Activated CD8-positive, alpha-beta memory T cell treated with anti-CD3 and anti-CD28 coated beads, Interleukin-2, amount 10 ng/mL, durations not matched to agents 7 days and 5 days (primary cell): ENCODE data around the gene ANKRD55. TPM values are rescaled to one million over a fixed set of nuclear protein-coding genes. Genes with fewer than 3 reads are reported as not detected.
A peak's percentile ranks its signal among the peaks of the same experiment; 100 is the strongest.

Experiments used
- ATAC-seq: fragments of 150-1000 bp; cut with Tn5 transposase; one replicate; pipeline ENCODE4 v1.10.0; 2021; ENCODE audit warnings: moderate library complexity
- CTCF ChIA-PET: fragments of 350-600 bp; sonication (Branson Sonifier 250); formaldehyde crosslinking; loops from one replicate; lab custom pipeline; 2021; ENCODE audit warnings: antibody characterized with exemption; lab: Charles Lee
- DNase-seq: peaks from one replicate; pipeline ENCODE4 v3.0.0-alpha.2; 2020
- H3K27ac Mint-ChIP-seq: one replicate; pipeline ENCODE4 v1.8.0; 2021; ENCODE audit warnings: mild to moderate bottlenecking, mixed read lengths
- H3K27me3 Mint-ChIP-seq: one replicate; pipeline ENCODE4 v1.8.0; 2021; ENCODE audit warnings: mixed read lengths
- H3K36me3 Mint-ChIP-seq: one replicate; pipeline ENCODE4 v1.8.0; 2021; ENCODE audit warnings: mild to moderate bottlenecking, mixed read lengths
- H3K4me1 Mint-ChIP-seq: one replicate; pipeline ENCODE4 v1.8.0; 2021; ENCODE audit warnings: mixed read lengths
- H3K4me3 Mint-ChIP-seq: one replicate; pipeline ENCODE4 v1.8.0; 2021; ENCODE audit warnings: mild to moderate bottlenecking, moderate library complexity, mixed read lengths
- H3K9me3 Mint-ChIP-seq: one replicate; pipeline ENCODE4 v1.8.0; 2022; ENCODE audit warnings: low read depth, mixed read lengths
- total RNA-seq, 2 experiments: library from RNA; stranded (reverse); gene quantifications; one replicate each; pipeline ENCODE4 v1.2.3, GENCODE V29; 2021

ANKRD55 gene
- under 1 TPM in 1 of 2 experiments, not detected in 1; 0.26 TPM for total RNA-seq

GRCh38 chr5:56233230-56233629, at the start of gene ANKRD55:
TSS of gene ANKRD55 (minus strand) at chr5:56233330. CDS start at chr5:56232913, 417 bp downstream.
- CTCF ChIA-PET = no interaction called here
- Mint-ChIP-seq H3K4me3 (no peak within 1 kb of the TSS), H3K9me3 (no peaks in the 10 kb centered on the region), H3K4me1 (no peaks in the 10 kb centered on the region), H3K27me3 (peaks cover 50% of the 10 kb centered on the region), H3K27ac (no peak within 1 kb of the TSS), H3K36me3 (no peaks in the 10 kb centered on the region)
- no peak for ATAC-seq
- no peak for DNase-seq

GRCh38 chr5:56282216-56282615, 49.1 kb upstream of the ANKRD55 start:
- Mint-ChIP-seq H3K9me3 (no peaks in the 10 kb centered on the region), H3K27ac (no peak overlapping the region), H3K27me3 (no peaks in the 10 kb centered on the region), H3K4me3 (no peak overlapping the region), H3K4me1 (no peaks in the 10 kb centered on the region), H3K36me3 (no peaks in the 10 kb centered on the region)
- no peak for DNase-seq
- CTCF ChIA-PET = no interaction called here
- no peak for ATAC-seq

- CTCF ChIA-PET = no interaction called here
Measured at GRCh38 chr5:56281489-56282165, 48.5 kb upstream of the ANKRD55 start.

GRCh38 chr5:56279979-56280378, 46.8 kb upstream of the ANKRD55 start:
- CTCF ChIA-PET = no interaction called here
- no peak overlapping the region for H3K4me3 Mint-ChIP-seq
- H3K27me3 Mint-ChIP-seq = no peaks in the 10 kb centered on the region
- H3K36me3 Mint-ChIP-seq = no peaks in the 10 kb centered on the region
- H3K27ac Mint-ChIP-seq = no peak overlapping the region
- H3K4me1 Mint-ChIP-seq = no peaks in the 10 kb centered on the region
- ATAC-seq = no peak
- no peak for DNase-seq
- no peaks in the 10 kb centered on the region for H3K9me3 Mint-ChIP-seq

More at GRCh38 chr5:56281489-56282165, 48.5 kb upstream of the ANKRD55 start:
- DNase-seq = no peak
- Mint-ChIP-seq H3K27me3 (no peaks in the 10 kb centered on the region), H3K4me3 (no peak overlapping the region), H3K27ac (no peak overlapping the region), H3K9me3 (no peaks in the 10 kb centered on the region), H3K4me1 (no peaks in the 10 kb centered on the region), H3K36me3 (no peaks in the 10 kb centered on the region)
- no peak for ATAC-seq

- Mint-ChIP-seq H3K27ac (no peak overlapping the region), H3K36me3 (no peaks in the 10 kb centered on the region), H3K4me3 (no peak overlapping the region), H3K4me1 (no peaks in the 10 kb centered on the region), H3K27me3 (no peaks in the 10 kb centered on the region), H3K9me3 (no peaks in the 10 kb centered on the region)
- DNase-seq = no peak
- CTCF ChIA-PET = no interaction called here
- ATAC-seq = no peak
Measured at GRCh38 chr5:56279291-56279690, 46.2 kb upstream of the ANKRD55 start.

- DNase-seq (no peak), ATAC-seq (no peak)
- Mint-ChIP-seq H3K36me3 (no peaks in the 10 kb centered on the region), H3K27ac (no peak overlapping the region), H3K4me1 (no peaks in the 10 kb centered on the region), H3K9me3 (no peaks in the 10 kb centered on the region), H3K4me3 (no peak overlapping the region), H3K27me3 (no peaks in the 10 kb centered on the region)
- CTCF ChIA-PET = no interaction called here
Measured at GRCh38 chr5:56278335-56278753, 45.2 kb upstream of the ANKRD55 start.

- Mint-ChIP-seq H3K27ac (no peak overlapping the region), H3K4me1 (no peaks in the 10 kb centered on the region), H3K36me3 (no peaks in the 10 kb centered on the region), H3K9me3 (no peaks in the 10 kb centered on the region), H3K27me3 (no peaks in the 10 kb centered on the region), H3K4me3 (no peak overlapping the region)
- DNase-seq (no peak), ATAC-seq (no peak)
- CTCF ChIA-PET = no interaction called here
Measured at GRCh38 chr5:56277573-56277972, 44.4 kb upstream of the ANKRD55 start.

GRCh38 chr5:56273376-56273955, 40.3 kb upstream of the ANKRD55 start:
- ATAC-seq (no peak), DNase-seq (no peak)
- Mint-ChIP-seq H3K4me1 (peaks cover 16% of the 10 kb centered on the region), H3K9me3 (no peaks in the 10 kb centered on the region), H3K27ac (no peak overlapping the region), H3K27me3 (peaks cover 5% of the 10 kb centered on the region), H3K4me3 (no peak overlapping the region), H3K36me3 (no peaks in the 10 kb centered on the region)
- CTCF ChIA-PET = interaction anchor here (1.0 to 4.1 kb wide), 3 partner anchors 9 to 564 kb away, joined by 3 to 50 read pairs (median 4); no protein-coding TSS in a partner anchor

- no peak overlapping the region for H3K4me3 Mint-ChIP-seq
- H3K27me3 Mint-ChIP-seq = peaks cover 5% of the 10 kb centered on the region
- no peaks in the 10 kb centered on the region for H3K9me3 Mint-ChIP-seq
- ATAC-seq (no peak), DNase-seq (no peak)
- CTCF ChIA-PET = interaction anchor here (1.0 to 4.1 kb wide), 4 partner anchors 8 to 568 kb away, joined by 3 to 50 read pairs (median 4); no protein-coding TSS in a partner anchor
- no peak overlapping the region for H3K27ac Mint-ChIP-seq
- H3K36me3 Mint-ChIP-seq = no peaks in the 10 kb centered on the region
- peaks cover 16% of the 10 kb centered on the region for H3K4me1 Mint-ChIP-seq
Measured at GRCh38 chr5:56272765-56273164, 39.6 kb upstream of the ANKRD55 start.

GRCh38 chr5:56270568-56271392, 37.6 kb upstream of the ANKRD55 start:
- CTCF ChIA-PET = interaction anchor here (0.6 to 4.1 kb wide), 26 partner anchors 16 to 867 kb away, joined by 3 to 50 read pairs (median 4); no protein-coding TSS in a partner anchor

GRCh38 chr5:56270058-56270457, 36.9 kb upstream of the ANKRD55 start:
- H3K9me3 Mint-ChIP-seq = no peaks in the 10 kb centered on the region
- no peak overlapping the region for H3K4me3 Mint-ChIP-seq
- peaks cover 16% of the 10 kb centered on the region for H3K4me1 Mint-ChIP-seq
- no peaks in the 10 kb centered on the region for H3K36me3 Mint-ChIP-seq
- ATAC-seq (no peak), DNase-seq (no peak)
- CTCF ChIA-PET = interaction anchor here (0.7 to 4.1 kb wide), 18 partner anchors 19 to 868 kb away, joined by 3 to 50 read pairs (median 4); no protein-coding TSS in a partner anchor
- H3K27me3 Mint-ChIP-seq = peaks cover 21% of the 10 kb centered on the region
- H3K27ac Mint-ChIP-seq = no peak overlapping the region

More at GRCh38 chr5:56270568-56271392, 37.6 kb upstream of the ANKRD55 start:
- Mint-ChIP-seq H3K27me3 (peaks cover 19% of the 10 kb centered on the region), H3K36me3 (no peaks in the 10 kb centered on the region), H3K4me3 (no peak overlapping the region), H3K27ac (no peak overlapping the region), H3K4me1 (peaks cover 16% of the 10 kb centered on the region), H3K9me3 (no peaks in the 10 kb centered on the region)
- ATAC-seq (peak; percentile 99), DNase-seq (peak; percentile 79)

GRCh38 chr5:56269216-56269927, 36.2 kb upstream of the ANKRD55 start:
- ATAC-seq (no peak), DNase-seq (no peak)
- CTCF ChIA-PET = interaction anchor here (1.0 to 3.4 kb wide), 6 partner anchors 333 to 629 kb away, joined by 3 to 22 read pairs (median 6); no protein-coding TSS in a partner anchor
- H3K27me3 Mint-ChIP-seq = peaks cover 21% of the 10 kb centered on the region
- peaks cover 16% of the 10 kb centered on the region for H3K4me1 Mint-ChIP-seq
- H3K36me3 Mint-ChIP-seq = no peaks in the 10 kb centered on the region
- H3K4me3 Mint-ChIP-seq = no peak overlapping the region
- H3K27ac Mint-ChIP-seq = no peak overlapping the region
- no peaks in the 10 kb centered on the region for H3K9me3 Mint-ChIP-seq
